Ectodermal cell (in vitro differentiated cells): ENCODE results near the gene PSMD6.

ENCODE experiments used
- H3K27ac ChIP-seq: 2 replicates; pipeline ENCODE4 v1.7.0; 2013; ENCODE audit warnings: mild to moderate bottlenecking, low read depth, low read length; ENCODE audit not compliant: insufficient read depth, poor library complexity, severe bottlenecking
- H3K27me3 ChIP-seq: 2 replicates; pipeline ENCODE4 v1.7.0; 2013; ENCODE audit warnings: mild to moderate bottlenecking, low read length; ENCODE audit not compliant: insufficient read depth, control insufficient read depth, poor library complexity, severe bottlenecking
- H3K36me3 ChIP-seq: one replicate; pipeline ENCODE4 v1.7.0; 2013; ENCODE audit warnings: low read length; ENCODE audit not compliant: control insufficient read depth, insufficient read depth
- H3K4me1 ChIP-seq: one replicate; pipeline ENCODE4 v1.7.0; 2013; ENCODE audit warnings: low read length; ENCODE audit not compliant: control insufficient read depth, insufficient read depth
- H3K4me3 ChIP-seq: 2 replicates; pipeline ENCODE4 v1.7.0; 2013; ENCODE audit warnings: low read depth, low read length, control low read depth; ENCODE audit not compliant: insufficient read depth
- H3K9me3 ChIP-seq: 2 replicates; pipeline ENCODE4 v1.7.0; 2013; ENCODE audit warnings: mild to moderate bottlenecking, low read length, moderate library complexity; ENCODE audit not compliant: control insufficient read depth
- WGBS, 2 experiments: methylation state at CpG; one replicate each; pipeline ENCODE4 v1.1.7; 2013; ENCODE audit warnings: missing lambda C conversion rate in 2 of 2; 5-methylcytosine and 5-hydroxymethylcytosine counted together

Gene PSMD6

GRCh38 chr3:63964681-63965485 is 58.4 kb downstream of the PSMD6 start:
- no peak overlapping the region for H3K4me3 ChIP-seq
- no peaks in the 10 kb centered on the region for H3K36me3 ChIP-seq
- H3K27me3 ChIP-seq: no peaks in the 10 kb centered on the region
- WGBS, 2 experiments: 79 to 84% methylated on average over 6 of the region's 6 CpGs
- peak overlapping the region; percentile 6 for H3K27ac ChIP-seq
- no peaks in the 10 kb centered on the region for H3K9me3 ChIP-seq
- peaks cover 61% of the 10 kb centered on the region for H3K4me1 ChIP-seq

GRCh38 chr3:63963496-63963895 is 59.8 kb downstream of the PSMD6 start:
- H3K27ac ChIP-seq: peak overlapping the region; percentile 62
- no peak overlapping the region for H3K4me3 ChIP-seq
- peaks cover 47% of the 10 kb centered on the region for H3K4me1 ChIP-seq
- no CpG with 5 or more reads among the region's 1 CpG for WGBS, 2 experiments
- H3K9me3 ChIP-seq: no peaks in the 10 kb centered on the region
- H3K36me3 ChIP-seq: no peaks in the 10 kb centered on the region
- no peaks in the 10 kb centered on the region for H3K27me3 ChIP-seq

- no peak overlapping the region for H3K4me3 ChIP-seq
- H3K36me3 ChIP-seq: no peaks in the 10 kb centered on the region
- no peaks in the 10 kb centered on the region for H3K9me3 ChIP-seq
- H3K27ac ChIP-seq: no peak overlapping the region
- H3K4me1 ChIP-seq: peaks cover 31% of the 10 kb centered on the region
- 81 to 90% methylated on average over 2 of the region's 2 CpGs for WGBS, 2 experiments
- no peaks in the 10 kb centered on the region for H3K27me3 ChIP-seq
Observed at GRCh38 chr3:63961891-63962290, 61.4 kb downstream of the PSMD6 start.
